Activated T-cell treated with anti-CD3 and anti-CD28 coated beads, Interleukin-2, amount 50 U/mL, for 72 hours (primary cell): ENCODE data around the gene VANGL1. TPM values are rescaled to one million over a fixed set of nuclear protein-coding genes. Genes with fewer than 3 reads are reported as not detected.

Experiments used
- ATAC-seq, 2 donors: fragments of 150-1000 bp; cut with Tn5 transposase; replicated peaks in 1 of 2; 2 replicates each; pipeline ENCODE4 v1.10.0; 2021; ENCODE audit warnings: moderate library complexity in 2 of 2, mild to moderate bottlenecking in 1 of 2
- DNase-seq, 2 donors: peaks; one replicate each; pipeline ENCODE4 v3.0.0; 2021 to 2022; ENCODE audit warnings: mixed read lengths in 1 of 2
- H3K27ac Mint-ChIP-seq: one replicate; pipeline ENCODE4 v1.8.0; 2022; ENCODE audit warnings: mild to moderate bottlenecking, moderate library complexity, mixed read lengths
- H3K27me3 Mint-ChIP-seq: one replicate; pipeline ENCODE4 v1.8.0; 2022; ENCODE audit warnings: low read depth, mixed read lengths
- H3K36me3 Mint-ChIP-seq, 2 donors: one replicate each; pipeline ENCODE4 v1.8.0; 2022; ENCODE audit warnings: mixed read lengths in 2 of 2, mild to moderate bottlenecking in 1 of 2; ENCODE audit not compliant: insufficient read depth in 2 of 2
- H3K4me1 Mint-ChIP-seq: one replicate; pipeline ENCODE4 v1.8.0; 2022; ENCODE audit warnings: low read depth, mixed read lengths
- H3K4me3 Mint-ChIP-seq, 2 donors: one replicate each; pipeline ENCODE4 v1.8.0; 2022; ENCODE audit warnings: mild to moderate bottlenecking in 2 of 2, mixed read lengths in 2 of 2, moderate library complexity in 2 of 2
- H3K9me3 Mint-ChIP-seq, 2 donors: one replicate each; pipeline ENCODE4 v1.8.0; 2022; ENCODE audit warnings: mixed read lengths in 2 of 2
- total RNA-seq, 2 donors: library from RNA; stranded (reverse); gene quantifications; one replicate each; pipeline ENCODE4 v1.2.3, GENCODE V29; 2022

VANGL1 gene
- total RNA-seq, 2 donors from 2014 or later: 3.8 to 7.0 TPM

GRCh38 chr1:115705963-115706362, 64.2 kb downstream of the VANGL1 start:
- Mint-ChIP-seq H3K27me3 (peaks cover 12% of the 10 kb centered on the region), H3K27ac (no peak overlapping the region), H3K36me3 (no peaks in the 10 kb centered on the region), H3K4me3 (no peak overlapping the region), H3K4me1 (no peaks in the 10 kb centered on the region), H3K9me3 (no peaks in the 10 kb centered on the region)
- DNase-seq: no peak
- ATAC-seq: no peak

- DNase-seq: peak; percentile 4 to 11
- peak in 1 of 2 donors; percentile 29 for ATAC-seq
- Mint-ChIP-seq H3K36me3 (no peaks in the 10 kb centered on the region), H3K4me3 (no peak overlapping the region), H3K27me3 (peaks cover 12% of the 10 kb centered on the region), H3K27ac (no peak overlapping the region), H3K9me3 (no peaks in the 10 kb centered on the region), H3K4me1 (no peaks in the 10 kb centered on the region)
Observed at GRCh38 chr1:115706587-115707425, 65.0 kb downstream of the VANGL1 start.

- H3K27ac Mint-ChIP-seq: no peak overlapping the region
- ATAC-seq: peak in 1 of 2 donors; percentile 19
Observed at GRCh38 chr1:115710859-115711624, 69.3 kb downstream of the VANGL1 start.

GRCh38 chr1:115712911-115713609, 71.3 kb downstream of the VANGL1 start:
- no peaks in the 10 kb centered on the region for H3K9me3 Mint-ChIP-seq
- H3K27me3 Mint-ChIP-seq: peaks cover 24% of the 10 kb centered on the region
- H3K4me3 Mint-ChIP-seq: no peak overlapping the region
- H3K4me1 Mint-ChIP-seq: peaks cover 4% of the 10 kb centered on the region
- ATAC-seq (no peak), DNase-seq (no peak)
- H3K27ac Mint-ChIP-seq: no peak overlapping the region
- no peaks in the 10 kb centered on the region for H3K36me3 Mint-ChIP-seq

More at GRCh38 chr1:115710859-115711624, 69.3 kb downstream of the VANGL1 start:
- Mint-ChIP-seq H3K4me3 (no peak overlapping the region), H3K36me3 (no peaks in the 10 kb centered on the region), H3K9me3 (no peaks in the 10 kb centered on the region), H3K4me1 (no peaks in the 10 kb centered on the region), H3K27me3 (peaks cover 12% of the 10 kb centered on the region)
- DNase-seq: no peak

GRCh38 chr1:115713906-115714305, 72.1 kb downstream of the VANGL1 start:
- DNase-seq (no peak), ATAC-seq (no peak)
- peaks cover 24% of the 10 kb centered on the region for H3K27me3 Mint-ChIP-seq
- no peak overlapping the region for H3K4me3 Mint-ChIP-seq
- no peaks in the 10 kb centered on the region for H3K36me3 Mint-ChIP-seq
- H3K27ac Mint-ChIP-seq: no peak overlapping the region
- peaks cover 4% of the 10 kb centered on the region for H3K4me1 Mint-ChIP-seq
- H3K9me3 Mint-ChIP-seq: no peaks in the 10 kb centered on the region

GRCh38 chr1:115714572-115715141, 72.9 kb downstream of the VANGL1 start:
- Mint-ChIP-seq H3K27me3 (peaks cover 23% of the 10 kb centered on the region), H3K4me3 (no peak overlapping the region)

GRCh38 chr1:115717541-115717940, 75.8 kb downstream of the VANGL1 start:
- ATAC-seq: no peak
- no peak overlapping the region for H3K27ac Mint-ChIP-seq
- peak; percentile 34 to 39 for DNase-seq
- H3K4me3 Mint-ChIP-seq: no peak overlapping the region
- H3K9me3 Mint-ChIP-seq: no peaks in the 10 kb centered on the region
- H3K36me3 Mint-ChIP-seq: no peaks in the 10 kb centered on the region
- peaks cover 12% of the 10 kb centered on the region for H3K27me3 Mint-ChIP-seq
- H3K4me1 Mint-ChIP-seq: peaks cover 4% of the 10 kb centered on the region

More at GRCh38 chr1:115714572-115715141, 72.9 kb downstream of the VANGL1 start:
- Mint-ChIP-seq H3K9me3 (no peaks in the 10 kb centered on the region), H3K27ac (no peak overlapping the region), H3K36me3 (no peaks in the 10 kb centered on the region), H3K4me1 (peaks cover 4% of the 10 kb centered on the region)
- no peak for DNase-seq
- no peak for ATAC-seq

- H3K36me3 Mint-ChIP-seq: no peaks in the 10 kb centered on the region
- H3K9me3 Mint-ChIP-seq: no peaks in the 10 kb centered on the region
- no peak overlapping the region for H3K27ac Mint-ChIP-seq
- peaks cover 4% of the 10 kb centered on the region for H3K4me1 Mint-ChIP-seq
- H3K27me3 Mint-ChIP-seq: peaks cover 12% of the 10 kb centered on the region
- ATAC-seq: no peak
- no peak overlapping the region for H3K4me3 Mint-ChIP-seq
- DNase-seq: no peak
Observed at GRCh38 chr1:115718011-115718754, 76.4 kb downstream of the VANGL1 start.

GRCh38 chr1:115719285-115719684, 77.5 kb downstream of the VANGL1 start:
- H3K27me3 Mint-ChIP-seq: peaks cover 12% of the 10 kb centered on the region
- no peaks in the 10 kb centered on the region for H3K36me3 Mint-ChIP-seq
- DNase-seq (no peak), ATAC-seq (no peak)
- H3K4me1 Mint-ChIP-seq: peaks cover 4% of the 10 kb centered on the region
- H3K27ac Mint-ChIP-seq: no peak overlapping the region
- no peak overlapping the region for H3K4me3 Mint-ChIP-seq
- H3K9me3 Mint-ChIP-seq: no peaks in the 10 kb centered on the region

- no peak for ATAC-seq
Observed at GRCh38 chr1:115722221-115722620, 80.5 kb downstream of the VANGL1 start.

GRCh38 chr1:115723756-115724155, 82.0 kb downstream of the VANGL1 start:
- H3K36me3 Mint-ChIP-seq: no peaks in the 10 kb centered on the region
- no peaks in the 10 kb centered on the region for H3K9me3 Mint-ChIP-seq
- no peak for ATAC-seq
- no peak overlapping the region for H3K27ac Mint-ChIP-seq
- no peak overlapping the region for H3K4me3 Mint-ChIP-seq
- no peaks in the 10 kb centered on the region for H3K4me1 Mint-ChIP-seq
- H3K27me3 Mint-ChIP-seq: no peaks in the 10 kb centered on the region
- no peak for DNase-seq

More at GRCh38 chr1:115722221-115722620, 80.5 kb downstream of the VANGL1 start:
- Mint-ChIP-seq H3K27me3 (peaks cover 7% of the 10 kb centered on the region), H3K4me3 (no peak overlapping the region), H3K9me3 (no peaks in the 10 kb centered on the region), H3K4me1 (peaks cover 4% of the 10 kb centered on the region), H3K36me3 (no peaks in the 10 kb centered on the region), H3K27ac (no peak overlapping the region)
- DNase-seq: no peak

- ATAC-seq (no peak), DNase-seq (no peak)
- Mint-ChIP-seq H3K27ac (no peak overlapping the region), H3K9me3 (no peaks in the 10 kb centered on the region), H3K36me3 (no peaks in the 10 kb centered on the region), H3K4me3 (no peak overlapping the region), H3K27me3 (no peaks in the 10 kb centered on the region), H3K4me1 (no peaks in the 10 kb centered on the region)
Observed at GRCh38 chr1:115725600-115725999, 83.8 kb downstream of the VANGL1 start.
